ELR (cell line): ENCODE data around the gene PCNT.
"Not testable (repeated sequence)": the region's sequence is repeated elsewhere in the genome, so short reads cannot be mapped to it uniquely, and the experiment has no call there.

Source experiments
- DNase-seq: peaks from one replicate; pipeline ENCODE4 v3.0.0-alpha.2; 2015; ENCODE audit warnings: low read depth

Gene PCNT

GRCh38 chr21:46361176-46361575, 37.2 kb downstream of the PCNT start:
- DNase-seq = no peak

GRCh38 chr21:46361935-46362334, 38.0 kb downstream of the PCNT start:
- DNase-seq = no peak

GRCh38 chr21:46362946-46363345, 39.0 kb downstream of the PCNT start:
- DNase-seq = no peak

GRCh38 chr21:46363698-46364097, 39.7 kb downstream of the PCNT start:
- DNase-seq = no peak

- DNase-seq = no peak
These were observed 42.1 kb downstream of the PCNT start for GRCh38 chr21:46366091-46366490.

GRCh38 chr21:46366561-46366960, 42.6 kb downstream of the PCNT start:
- DNase-seq = no peak

GRCh38 chr21:46366966-46367365, 43.0 kb downstream of the PCNT start:
- no peak for DNase-seq

GRCh38 chr21:46368533-46369285, 44.8 kb downstream of the PCNT start:
- no peak for DNase-seq

GRCh38 chr21:46369520-46370235, 45.7 kb downstream of the PCNT start:
- DNase-seq = no peak

- DNase-seq = no peak
These were observed 47.5 kb downstream of the PCNT start for GRCh38 chr21:46371204-46372013.

GRCh38 chr21:46372014-46372485, 48.1 kb downstream of the PCNT start:
- no peak for DNase-seq

- not testable (repeated sequence) for DNase-seq
These were observed 49.0 kb downstream of the PCNT start for GRCh38 chr21:46372947-46373346.

GRCh38 chr21:46374761-46375389, 50.9 kb downstream of the PCNT start:
- no peak for DNase-seq

- DNase-seq = no peak
These were observed 51.7 kb downstream of the PCNT start for GRCh38 chr21:46375560-46376230.

GRCh38 chr21:46376231-46376628, 52.3 kb downstream of the PCNT start:
- DNase-seq = no peak

GRCh38 chr21:46376856-46377453, 53.0 kb downstream of the PCNT start:
- DNase-seq = no peak

GRCh38 chr21:46377789-46378188, 53.8 kb downstream of the PCNT start:
- DNase-seq = no peak

GRCh38 chr21:46379105-46379504, 55.1 kb downstream of the PCNT start:
- no peak for DNase-seq

GRCh38 chr21:46379691-46380090, 55.7 kb downstream of the PCNT start:
- DNase-seq = no peak

GRCh38 chr21:46381541-46381940, 57.6 kb downstream of the PCNT start:
- DNase-seq = no peak

GRCh38 chr21:46384556-46384955, 60.6 kb downstream of the PCNT start:
- DNase-seq = no peak
